Choroid plexus epithelial cell (primary cell): ENCODE data around the gene IRF2.

Experiments used
- DNase-seq: peaks from one replicate; pipeline ENCODE4 v3.0.0-alpha.2; 2010; ENCODE audit warnings: low read depth
- H3K4me3 ChIP-seq: 2 replicates; pipeline ENCODE4 v1.5.1; 2011; ENCODE audit warnings: low read depth, mild to moderate bottlenecking, control low read depth, low read length, moderate library complexity
- TF ChIP-seq, protein P1 (sequence below): conservative IDR thresholded peaks from 2 replicates; pipeline ENCODE4 v1.5.1; 2011; ENCODE audit warnings: low read depth, mild to moderate bottlenecking, control low read depth, inconsistent platforms, low read length, moderate library complexity

IRF2 gene

DNA sequence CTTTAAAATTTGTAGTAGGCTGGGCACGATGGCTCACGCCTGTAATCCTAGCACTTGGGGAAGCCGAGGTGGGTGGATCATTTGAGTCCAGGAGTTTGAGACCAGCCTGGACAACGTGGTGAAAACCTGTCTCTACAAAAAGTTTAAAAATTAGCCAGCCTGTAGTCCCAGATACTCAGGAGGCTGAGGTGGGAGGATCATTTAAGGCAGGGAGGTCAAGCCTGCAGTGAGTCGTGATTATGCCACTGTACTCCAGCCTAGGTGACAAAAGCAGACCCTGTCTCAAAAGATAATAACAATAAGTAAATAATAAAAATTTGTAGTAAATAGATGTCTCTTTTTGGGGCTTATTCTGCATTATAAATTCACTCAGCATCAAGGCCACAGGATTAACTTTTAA lies 118.5 kb downstream of the IRF2 start:
- TF ChIP-seq, protein P1, sequence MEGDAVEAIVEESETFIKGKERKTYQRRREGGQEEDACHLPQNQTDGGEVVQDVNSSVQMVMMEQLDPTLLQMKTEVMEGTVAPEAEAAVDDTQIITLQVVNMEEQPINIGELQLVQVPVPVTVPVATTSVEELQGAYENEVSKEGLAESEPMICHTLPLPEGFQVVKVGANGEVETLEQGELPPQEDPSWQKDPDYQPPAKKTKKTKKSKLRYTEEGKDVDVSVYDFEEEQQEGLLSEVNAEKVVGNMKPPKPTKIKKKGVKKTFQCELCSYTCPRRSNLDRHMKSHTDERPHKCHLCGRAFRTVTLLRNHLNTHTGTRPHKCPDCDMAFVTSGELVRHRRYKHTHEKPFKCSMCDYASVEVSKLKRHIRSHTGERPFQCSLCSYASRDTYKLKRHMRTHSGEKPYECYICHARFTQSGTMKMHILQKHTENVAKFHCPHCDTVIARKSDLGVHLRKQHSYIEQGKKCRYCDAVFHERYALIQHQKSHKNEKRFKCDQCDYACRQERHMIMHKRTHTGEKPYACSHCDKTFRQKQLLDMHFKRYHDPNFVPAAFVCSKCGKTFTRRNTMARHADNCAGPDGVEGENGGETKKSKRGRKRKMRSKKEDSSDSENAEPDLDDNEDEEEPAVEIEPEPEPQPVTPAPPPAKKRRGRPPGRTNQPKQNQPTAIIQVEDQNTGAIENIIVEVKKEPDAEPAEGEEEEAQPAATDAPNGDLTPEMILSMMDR = no peak
- H3K4me3 ChIP-seq = no peak overlapping the region

DNA sequence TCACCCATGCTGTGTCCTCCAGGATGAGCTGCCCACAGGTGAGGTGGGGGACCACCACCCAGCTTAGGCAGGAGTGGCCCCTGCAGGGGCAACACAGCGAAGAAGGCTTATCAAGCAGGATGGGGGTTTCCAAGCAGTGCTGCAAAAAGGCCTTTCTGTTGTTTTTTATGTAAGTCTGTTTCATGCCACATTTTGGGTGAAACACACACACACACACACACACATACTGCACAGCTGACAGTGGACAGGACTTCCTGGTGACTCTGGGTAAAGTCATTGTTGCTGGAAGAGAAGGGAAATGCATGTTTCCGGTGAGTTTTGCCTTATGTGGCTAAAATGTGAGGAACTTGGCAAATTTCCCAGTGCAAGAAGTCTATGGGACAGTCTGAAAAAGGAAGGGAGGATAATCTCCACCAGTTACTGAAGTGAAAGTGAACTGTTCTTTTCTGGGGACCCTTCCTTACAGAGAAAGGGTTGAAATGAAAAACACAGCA lies 119.2 kb downstream of the IRF2 start:
- TF ChIP-seq, protein P1 = no peak
- H3K4me3 ChIP-seq = no peak overlapping the region
- peak; percentile 89 for DNase-seq

More for the DNA sequence above, 118.5 kb downstream of the IRF2 start:
- no peak for DNase-seq

DNA sequence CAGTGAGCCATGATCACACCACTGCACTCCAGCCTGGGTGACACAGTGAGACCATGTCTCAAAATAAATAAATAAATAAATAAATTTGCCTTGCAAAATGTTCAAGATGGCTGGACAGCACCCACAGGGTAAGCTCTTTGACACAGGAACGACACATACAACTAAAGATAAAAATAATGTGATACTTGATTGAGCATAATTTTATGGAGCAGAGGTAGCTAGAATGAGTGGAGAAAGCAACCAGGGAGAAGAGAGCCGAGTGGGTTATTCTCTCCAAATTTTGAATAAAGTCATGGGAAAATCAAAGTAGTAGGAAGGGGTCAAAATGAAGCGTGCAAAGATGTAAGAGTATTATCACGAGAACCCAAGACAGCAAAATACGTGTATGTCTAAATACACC lies 121.5 kb downstream of the IRF2 start:
- TF ChIP-seq, protein P1 = no peak
- no peak for DNase-seq

DNA sequence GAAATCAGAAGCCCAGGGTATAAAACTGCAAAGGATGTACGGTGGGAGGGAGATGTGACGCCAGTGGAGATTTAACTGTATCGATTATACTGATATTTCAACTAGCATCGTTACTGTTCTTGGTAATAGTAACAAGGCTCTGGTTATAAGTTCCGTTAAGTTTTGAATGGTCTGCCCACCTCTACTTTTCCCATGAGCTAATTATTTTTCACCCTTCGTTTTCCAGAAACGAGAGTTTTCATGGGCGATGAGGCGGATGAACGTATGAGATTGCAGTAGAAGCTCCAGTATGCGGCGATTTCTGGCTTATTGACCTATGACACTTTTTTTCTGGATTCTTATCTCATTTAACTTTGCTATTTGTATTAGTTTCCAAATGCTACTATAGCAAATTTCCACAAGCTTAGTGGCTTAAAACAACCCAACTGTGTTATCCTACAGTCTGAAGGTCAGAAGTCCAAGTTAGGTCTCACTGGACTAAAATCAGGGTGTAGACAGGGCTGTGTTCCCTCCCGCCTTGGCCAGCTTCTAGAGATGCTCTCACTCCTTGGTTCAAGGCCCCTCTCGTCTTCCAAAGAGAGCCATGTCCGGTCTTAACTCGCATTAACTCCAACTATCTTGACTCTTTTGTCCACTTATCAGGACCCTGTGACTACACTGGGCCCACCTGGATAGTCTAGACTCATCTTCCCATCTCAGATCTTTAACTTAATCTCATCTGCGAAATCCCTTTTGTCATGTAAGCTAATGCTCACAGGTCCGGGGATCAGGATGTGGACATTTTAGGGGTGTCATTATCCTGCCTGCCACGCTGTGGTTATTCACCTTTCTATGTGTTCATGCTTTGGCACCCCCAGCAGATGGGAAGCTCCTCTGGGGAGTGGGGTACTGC lies 122.5 kb downstream of the IRF2 start:
- no peak overlapping the region for H3K4me3 ChIP-seq
- TF ChIP-seq, protein P1 = no peak
- no peak for DNase-seq

More for the DNA sequence above, 121.5 kb downstream of the IRF2 start:
- no peak overlapping the region for H3K4me3 ChIP-seq

DNA sequence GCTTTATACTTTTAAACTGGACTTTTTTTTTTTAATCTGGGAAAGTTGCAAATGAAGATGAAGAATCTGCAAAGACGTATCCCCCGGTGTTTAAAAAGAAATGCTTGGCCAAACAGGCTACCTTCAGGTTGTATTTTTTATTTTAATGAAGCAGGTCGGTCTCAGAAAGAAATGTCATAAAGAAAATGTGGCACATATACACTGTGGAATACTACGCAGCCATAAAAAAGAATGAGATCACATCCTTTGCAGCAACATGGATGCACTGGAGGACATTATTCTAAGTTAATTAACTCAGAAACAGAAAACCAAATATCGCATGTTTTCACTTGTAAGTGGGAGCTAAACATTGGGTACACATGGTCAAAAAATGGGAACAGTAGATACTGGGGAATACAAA lies 123.4 kb downstream of the IRF2 start:
- TF ChIP-seq, protein P1 = no peak
- DNase-seq = no peak
- H3K4me3 ChIP-seq = no peak overlapping the region

DNA sequence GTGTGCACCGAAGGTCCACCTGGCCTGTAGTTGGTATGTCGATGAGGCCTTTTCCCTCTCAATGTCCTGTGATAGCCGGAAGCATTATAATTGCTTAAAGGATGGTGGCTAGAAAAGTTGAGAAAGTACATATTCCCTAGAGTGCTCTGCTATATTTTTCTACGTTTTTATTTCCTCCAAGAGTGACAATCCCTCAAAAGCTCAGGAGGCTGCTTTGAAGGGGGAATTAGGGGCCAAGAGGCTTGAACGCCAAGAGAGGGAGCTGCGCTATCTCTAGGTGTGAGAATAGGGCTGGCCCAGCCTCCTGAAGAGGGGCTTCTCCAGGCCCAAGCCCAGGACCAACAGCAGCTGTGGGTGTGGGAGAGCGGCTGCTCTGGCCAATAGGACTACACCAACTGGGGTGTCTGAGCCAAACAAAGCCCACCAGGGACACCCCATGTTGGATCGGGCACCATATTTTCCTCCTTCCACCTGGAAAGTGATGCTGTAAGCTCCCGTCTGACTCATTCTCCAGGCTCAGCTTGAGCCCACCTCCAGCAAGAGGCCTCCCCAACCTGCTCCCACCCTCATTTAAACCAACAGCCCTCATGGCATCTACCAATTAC lies 124.0 kb downstream of the IRF2 start:
- no peak overlapping the region for H3K4me3 ChIP-seq
- no peak for DNase-seq
- TF ChIP-seq, protein P1 = no peak
